GM23248 (cell line): ENCODE data around the gene AJM1.

Source experiments
- EZH2 ChIP-seq: fragments of 200-600 bp; sonication (generic); IDR thresholded peaks from 2 replicates; pipeline ENCODE4 v1.6.1; 2018; ENCODE audit warnings: antibody characterized with exemption, mild to moderate bottlenecking; ENCODE audit not compliant: insufficient read depth, poor library complexity, severe bottlenecking
- EZH2phosphoT487 ChIP-seq: fragments of 200-600 bp; sonication (generic); IDR thresholded peaks from 2 replicates; pipeline ENCODE4 v1.6.1; 2018; ENCODE audit warnings: antibody characterized with exemption, moderate library complexity, mild to moderate bottlenecking, low read depth; ENCODE audit not compliant: insufficient read depth

DNA sequence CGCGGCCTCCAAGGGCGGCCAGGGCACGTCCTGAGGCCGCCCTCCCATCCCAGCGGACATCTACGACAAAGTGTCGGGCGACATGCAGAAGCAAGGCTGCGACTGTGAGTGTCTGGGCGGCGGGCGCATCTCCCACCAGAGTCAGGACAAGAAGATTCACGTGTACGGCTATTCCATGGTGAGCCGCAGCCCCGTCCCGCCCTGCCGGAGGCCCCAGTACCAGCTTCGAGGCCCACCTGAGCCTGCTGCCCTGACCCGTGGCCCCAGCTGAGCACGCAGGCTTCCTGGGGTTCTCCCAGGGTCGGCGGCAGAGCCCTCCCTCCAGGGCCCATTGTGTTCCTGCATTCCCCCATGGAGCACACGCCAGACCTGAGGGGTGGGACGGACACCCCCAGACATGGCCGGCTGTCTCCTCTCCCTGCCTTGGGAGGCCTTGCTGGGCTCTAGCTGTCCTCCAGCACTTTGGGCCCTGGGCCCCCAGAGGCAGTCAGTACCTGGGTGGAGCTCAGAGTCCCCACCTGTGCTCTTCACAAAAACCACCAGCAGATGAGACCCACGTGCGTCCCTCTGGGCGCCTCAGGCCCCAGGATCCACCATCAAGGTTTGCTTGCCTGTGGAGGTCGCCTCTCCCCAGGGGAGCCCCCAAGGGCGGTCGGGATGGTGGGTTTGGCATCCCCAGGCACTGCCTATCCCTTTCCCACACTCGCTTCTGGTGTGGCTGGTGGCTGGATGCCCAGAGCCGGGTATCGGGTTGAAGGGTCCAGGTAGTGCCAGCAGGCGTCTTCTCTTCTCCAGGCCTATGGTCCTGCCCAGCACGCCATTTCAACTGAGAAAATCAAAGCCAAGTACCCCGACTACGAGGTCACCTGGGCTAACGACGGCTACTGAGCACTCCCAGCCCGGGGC, 7.9 kb downstream of the AJM1 start:
- TF ChIP-seq EZH2phosphoT487 (no peak), EZH2 (no peak)
